Measurements from ENCODE around the gene PPEF1. TPM values are rescaled to one million over a fixed set of nuclear protein-coding genes. Genes with fewer than 3 reads are reported as not detected.

The PPEF1 gene
- polyA plus RNA-seq, 1 experiment: not detected

DNA sequence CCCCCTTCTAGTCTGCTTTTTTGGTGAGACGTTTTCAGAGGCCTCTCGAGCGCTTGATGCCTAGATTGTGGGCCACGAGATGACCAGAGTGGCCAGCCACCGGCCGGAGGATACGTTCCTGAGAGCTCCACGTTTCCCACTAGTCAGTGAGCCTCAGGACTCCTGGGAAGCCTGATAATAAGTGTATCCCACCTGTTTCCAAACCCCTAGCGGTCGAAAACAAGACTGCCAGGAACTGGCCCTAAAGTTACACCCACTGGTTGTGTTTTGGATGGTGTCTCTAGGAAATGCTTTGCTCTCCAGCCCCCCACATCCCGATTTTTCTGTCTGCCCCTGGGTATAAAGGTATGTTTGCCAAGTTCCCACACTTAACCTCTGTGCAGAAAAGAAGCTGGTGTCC, 31.0 kb upstream of the PPEF1 start:
- ChIA-PET POLR2A (no interaction called here), CTCF (interaction anchor here (1.3 kb wide), 1 partner anchor 10 kb away, joined by 3 read pairs; no protein-coding TSS in a partner anchor)
- Histone ChIP-seq H3K36me3 (ENCODE audit: control insufficient read depth, insufficient read depth, low read length) (no peaks in the 10 kb centered on the region), H3K27me3 (ENCODE audit: control insufficient read depth, insufficient read depth, low read length) (no peaks in the 10 kb centered on the region), H3K4me3 (ENCODE audit: low read depth, low read length) (no peak overlapping the region)
- no peak for DNase-seq (ENCODE audit: low read depth)
- TF ChIP-seq, protein P1, sequence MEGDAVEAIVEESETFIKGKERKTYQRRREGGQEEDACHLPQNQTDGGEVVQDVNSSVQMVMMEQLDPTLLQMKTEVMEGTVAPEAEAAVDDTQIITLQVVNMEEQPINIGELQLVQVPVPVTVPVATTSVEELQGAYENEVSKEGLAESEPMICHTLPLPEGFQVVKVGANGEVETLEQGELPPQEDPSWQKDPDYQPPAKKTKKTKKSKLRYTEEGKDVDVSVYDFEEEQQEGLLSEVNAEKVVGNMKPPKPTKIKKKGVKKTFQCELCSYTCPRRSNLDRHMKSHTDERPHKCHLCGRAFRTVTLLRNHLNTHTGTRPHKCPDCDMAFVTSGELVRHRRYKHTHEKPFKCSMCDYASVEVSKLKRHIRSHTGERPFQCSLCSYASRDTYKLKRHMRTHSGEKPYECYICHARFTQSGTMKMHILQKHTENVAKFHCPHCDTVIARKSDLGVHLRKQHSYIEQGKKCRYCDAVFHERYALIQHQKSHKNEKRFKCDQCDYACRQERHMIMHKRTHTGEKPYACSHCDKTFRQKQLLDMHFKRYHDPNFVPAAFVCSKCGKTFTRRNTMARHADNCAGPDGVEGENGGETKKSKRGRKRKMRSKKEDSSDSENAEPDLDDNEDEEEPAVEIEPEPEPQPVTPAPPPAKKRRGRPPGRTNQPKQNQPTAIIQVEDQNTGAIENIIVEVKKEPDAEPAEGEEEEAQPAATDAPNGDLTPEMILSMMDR (IDR thresholded peaks at IDR 0.05; ENCODE audit: insufficient read depth, low read depth, low read length): no peak

DNA sequence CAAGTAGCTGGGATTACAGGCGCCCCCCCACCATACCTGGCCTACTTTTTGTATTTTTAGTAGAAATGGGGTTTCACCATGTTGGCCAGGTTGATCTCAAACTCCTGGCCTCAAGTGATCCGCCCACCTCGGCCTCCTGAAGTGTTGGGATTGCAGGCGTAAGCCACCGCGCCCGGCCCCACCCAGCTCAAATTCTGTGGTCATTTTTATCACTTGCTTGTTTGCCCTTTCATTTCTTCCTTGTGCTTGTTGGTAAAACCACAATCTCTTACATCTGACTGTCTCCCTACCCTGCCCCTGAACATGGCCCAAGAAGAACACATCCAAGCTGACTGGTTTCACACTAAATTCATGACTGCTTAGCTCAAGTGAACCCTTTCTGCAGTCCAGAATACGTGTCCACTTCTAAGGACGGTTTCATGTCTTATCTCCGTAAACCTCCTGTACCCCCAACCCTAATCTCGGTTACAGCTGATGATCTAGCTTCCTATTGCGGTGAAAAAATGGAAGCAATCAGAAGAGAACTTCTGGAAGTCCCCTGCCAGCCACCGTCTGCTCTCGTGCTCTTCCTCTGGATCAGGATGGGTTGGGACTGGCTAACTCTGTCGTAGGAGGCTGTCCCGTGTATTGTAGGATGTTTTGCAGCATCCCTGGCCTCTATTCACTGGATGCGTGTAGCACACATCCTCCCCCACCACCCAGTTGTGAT, 30.1 kb upstream of the PPEF1 start:
- Histone ChIP-seq H3K4me3 (ENCODE audit: low read depth, low read length) (no peak overlapping the region), H3K27me3 (ENCODE audit: control insufficient read depth, insufficient read depth, low read length) (no peaks in the 10 kb centered on the region), H3K36me3 (ENCODE audit: control insufficient read depth, insufficient read depth, low read length) (no peaks in the 10 kb centered on the region)
- DNase-seq (ENCODE audit: low read depth): no peak
- TF ChIP-seq, protein P1 (IDR thresholded peaks at IDR 0.05; ENCODE audit: insufficient read depth, low read depth, low read length): no peak
- ChIA-PET POLR2A (no interaction called here), CTCF (interaction anchor here (1.3 kb wide), 1 partner anchor 10 kb away, joined by 3 read pairs; no protein-coding TSS in a partner anchor)

DNA sequence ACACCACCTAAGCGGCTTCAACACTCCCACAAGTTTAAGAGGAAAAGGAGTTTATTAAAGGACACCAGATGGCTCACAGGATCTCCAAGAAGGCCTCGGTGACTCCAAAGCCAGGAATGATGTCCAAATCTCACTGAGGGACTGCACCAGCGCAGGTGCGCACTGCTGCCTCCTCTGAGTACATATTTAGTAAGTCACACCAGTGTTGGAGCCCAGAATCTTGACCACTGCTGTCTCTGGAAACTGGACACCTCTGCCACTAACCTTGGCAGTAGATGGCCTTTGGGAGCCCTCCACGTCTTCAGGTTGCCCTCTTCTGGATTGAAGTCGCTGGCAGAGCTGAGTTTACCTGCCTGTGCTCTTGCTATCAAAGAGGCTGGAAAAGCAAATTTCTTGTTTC, 25.4 kb upstream of the PPEF1 start:
- H3K36me3 ChIP-seq (ENCODE audit: control insufficient read depth, insufficient read depth, low read length): no peaks in the 10 kb centered on the region
- no peak for DNase-seq (ENCODE audit: low read depth)
- ChIA-PET CTCF (no interaction called here), POLR2A (no interaction called here)
- H3K27me3 ChIP-seq (ENCODE audit: control insufficient read depth, insufficient read depth, low read length): no peaks in the 10 kb centered on the region
- no peak overlapping the region for H3K4me3 ChIP-seq (ENCODE audit: low read depth, low read length)
- TF ChIP-seq, protein P1 (IDR thresholded peaks at IDR 0.05; ENCODE audit: insufficient read depth, low read depth, low read length): no peak

DNA sequence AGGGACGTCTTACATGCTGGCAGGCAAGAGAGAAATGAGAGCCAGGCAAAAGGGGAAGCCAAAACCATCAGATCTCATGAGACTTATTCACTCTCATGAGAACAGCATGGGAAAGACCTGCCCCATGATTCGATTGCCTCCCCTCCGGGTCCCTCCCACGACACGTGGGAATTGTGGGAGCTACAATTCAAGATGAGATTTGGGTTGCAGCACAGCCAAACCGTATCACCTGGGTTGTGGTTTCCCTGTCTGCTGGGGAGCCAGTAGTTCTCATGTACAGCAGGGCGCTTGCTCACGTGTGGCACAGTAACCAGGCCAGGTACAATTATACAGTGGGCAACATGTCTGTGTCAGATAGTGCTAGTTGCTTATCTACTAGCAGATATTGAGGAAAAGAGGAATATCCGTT, 24.5 kb upstream of the PPEF1 start:
- POLR2A ChIA-PET: no interaction called here
- H3K4me3 ChIP-seq (ENCODE audit: low read depth, low read length): no peak overlapping the region
- H3K27me3 ChIP-seq (ENCODE audit: control insufficient read depth, insufficient read depth, low read length): no peaks in the 10 kb centered on the region
- CTCF ChIA-PET: no interaction called here
- no peaks in the 10 kb centered on the region for H3K36me3 ChIP-seq (ENCODE audit: control insufficient read depth, insufficient read depth, low read length)
- no peak for DNase-seq (ENCODE audit: low read depth)
- TF ChIP-seq, protein P1 (IDR thresholded peaks at IDR 0.05; ENCODE audit: insufficient read depth, low read depth, low read length): no peak

DNA sequence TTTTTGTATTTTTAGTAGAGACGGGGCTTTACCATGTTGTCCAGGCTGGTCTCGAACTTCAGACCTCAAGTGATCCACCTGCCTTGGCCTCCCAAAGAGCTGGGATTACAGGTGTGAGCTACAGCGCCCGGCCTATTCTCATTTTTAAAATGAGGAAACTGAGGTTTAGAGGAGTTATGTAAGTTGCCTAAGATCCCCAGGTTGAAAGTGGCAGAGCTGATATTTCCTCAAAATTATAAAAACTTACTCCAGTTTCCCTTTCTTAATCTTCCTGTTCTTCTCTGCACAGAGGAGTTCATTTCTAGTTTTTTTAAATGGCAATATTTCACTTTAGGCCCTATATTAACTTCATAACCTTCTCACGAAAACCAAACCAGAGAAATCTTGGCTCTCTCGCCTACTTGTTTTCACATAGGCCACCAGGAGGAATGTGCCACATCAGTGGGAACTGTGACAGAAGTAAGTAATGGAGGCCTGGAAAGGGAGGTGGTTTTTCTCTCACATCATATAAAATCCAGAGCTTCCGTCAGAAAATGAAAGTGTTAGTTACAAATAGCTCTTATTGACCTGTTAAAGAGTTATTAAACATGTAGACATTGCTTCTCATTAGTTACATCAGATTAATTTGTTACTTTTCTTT, 19.5 kb upstream of the PPEF1 start:
- Histone ChIP-seq H3K36me3 (ENCODE audit: control insufficient read depth, insufficient read depth, low read length) (no peaks in the 10 kb centered on the region), H3K27me3 (ENCODE audit: control insufficient read depth, insufficient read depth, low read length) (no peaks in the 10 kb centered on the region), H3K4me3 (ENCODE audit: low read depth, low read length) (no peak overlapping the region)
- TF ChIP-seq, protein P1 (IDR thresholded peaks at IDR 0.05; ENCODE audit: insufficient read depth, low read depth, low read length): no peak
- ChIA-PET CTCF (interaction anchor here (0.7 kb wide), 1 partner anchor 10 kb away, joined by 3 read pairs; no protein-coding TSS in a partner anchor), POLR2A (no interaction called here)
- no peak for DNase-seq (ENCODE audit: low read depth)
